GM21360 (cell line): ENCODE results near the gene SUSD6.

ENCODE experiments used
- ATAC-seq: cut with Tn5 transposase; IDR thresholded peaks from one replicate; pipeline ENCODE4 v1.9.1; 2021; ENCODE audit warnings: mild to moderate bottlenecking, moderate library complexity; ENCODE audit not compliant: unreplicated experiment

The SUSD6 gene

DNA sequence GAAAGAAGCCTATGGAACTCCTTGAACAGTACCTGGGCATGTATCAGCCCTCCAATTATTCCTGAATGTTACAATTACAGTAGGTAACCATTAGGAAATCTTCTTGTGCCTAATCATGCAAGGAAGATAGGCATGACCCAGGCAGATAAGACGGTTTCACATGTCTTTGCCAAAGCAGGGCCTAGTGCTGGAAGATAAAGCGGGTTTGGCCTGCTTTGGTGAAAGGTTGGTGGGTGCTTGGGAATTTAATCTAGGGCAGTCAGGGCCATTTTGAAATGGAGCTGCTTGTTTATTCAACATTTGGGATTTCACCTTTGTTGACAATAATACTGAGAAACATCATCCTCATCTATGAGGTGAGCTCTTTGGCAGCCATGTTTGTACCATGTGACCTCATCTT is 143.1 kb downstream of the SUSD6 start:
- ATAC-seq = no peak

DNA sequence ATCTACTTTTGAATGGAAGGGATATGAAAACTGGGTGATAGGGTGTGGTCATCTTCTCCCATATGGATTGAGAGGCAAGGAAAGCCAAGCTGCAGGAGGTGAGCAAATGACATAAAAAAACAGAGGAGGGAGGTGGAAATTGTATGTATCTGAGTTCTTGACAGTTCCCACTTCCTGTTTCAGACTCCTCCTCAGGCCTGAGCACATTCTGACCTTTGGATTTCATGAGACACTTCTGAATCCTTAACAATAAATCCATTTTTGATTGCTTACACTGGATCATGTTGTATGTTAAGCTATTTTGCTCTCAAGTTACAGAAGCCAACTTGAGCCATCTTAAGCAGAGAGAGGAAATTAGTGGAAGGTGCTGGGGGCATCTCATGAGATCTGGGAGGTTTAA is 143.9 kb downstream of the SUSD6 start:
- ATAC-seq = no peak

DNA sequence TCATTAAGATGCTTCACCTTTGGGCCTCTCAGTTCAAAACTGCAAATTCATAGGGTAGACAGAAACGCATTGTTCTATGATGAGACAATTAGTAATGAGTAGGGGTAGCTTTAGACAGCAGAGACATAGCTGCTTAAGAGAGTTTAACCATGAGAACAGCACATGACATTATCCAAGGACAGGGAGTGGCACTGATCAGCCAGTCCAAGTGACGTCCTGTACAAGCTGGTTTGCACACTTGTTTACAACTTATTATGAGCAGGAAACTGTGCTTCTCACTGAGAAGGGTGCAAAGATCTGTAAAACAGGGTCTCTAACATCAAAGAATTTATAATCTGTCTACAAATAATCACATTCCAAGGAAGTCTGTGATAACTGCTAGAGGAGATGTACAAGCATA is 144.4 kb downstream of the SUSD6 start:
- no peak for ATAC-seq

DNA sequence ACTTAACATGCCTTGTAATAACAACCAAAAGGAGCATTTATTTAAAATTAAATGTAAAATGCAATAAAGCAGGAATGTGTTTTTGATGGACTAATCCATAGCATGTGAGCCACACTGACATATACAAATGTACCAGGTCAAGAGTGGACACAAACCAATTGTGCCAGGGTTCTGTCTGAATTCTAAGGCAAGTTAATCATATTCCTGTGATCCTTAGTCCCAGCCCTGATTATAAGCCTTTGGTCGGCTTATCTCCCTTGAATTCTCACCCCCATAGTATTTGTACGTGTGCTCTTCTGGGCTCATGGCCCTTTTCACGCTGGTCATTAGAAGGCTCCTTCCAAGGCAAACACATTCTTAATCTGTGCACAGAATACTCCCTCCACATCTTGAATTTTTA is 144.9 kb downstream of the SUSD6 start:
- no peak for ATAC-seq

DNA sequence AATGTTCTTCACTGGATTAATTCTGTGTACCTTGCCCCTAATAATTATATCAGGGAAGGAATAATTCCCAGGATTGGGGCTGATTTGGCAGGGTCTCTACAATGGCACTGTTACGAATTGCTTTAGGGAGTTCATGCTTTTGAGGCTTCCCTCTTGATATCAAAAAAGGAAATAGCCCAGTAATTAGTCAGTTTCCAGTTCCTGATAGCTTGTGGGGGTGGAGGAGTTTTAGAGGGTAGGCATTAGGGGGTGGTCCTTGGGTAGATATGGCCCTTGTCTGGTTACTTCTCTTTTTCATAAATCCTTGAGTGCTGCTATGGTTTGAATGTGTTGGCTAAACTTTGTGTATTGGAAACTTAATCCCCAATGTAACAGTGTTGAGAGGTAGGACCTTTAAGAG is 149.4 kb downstream of the SUSD6 start:
- ATAC-seq = no peak

DNA sequence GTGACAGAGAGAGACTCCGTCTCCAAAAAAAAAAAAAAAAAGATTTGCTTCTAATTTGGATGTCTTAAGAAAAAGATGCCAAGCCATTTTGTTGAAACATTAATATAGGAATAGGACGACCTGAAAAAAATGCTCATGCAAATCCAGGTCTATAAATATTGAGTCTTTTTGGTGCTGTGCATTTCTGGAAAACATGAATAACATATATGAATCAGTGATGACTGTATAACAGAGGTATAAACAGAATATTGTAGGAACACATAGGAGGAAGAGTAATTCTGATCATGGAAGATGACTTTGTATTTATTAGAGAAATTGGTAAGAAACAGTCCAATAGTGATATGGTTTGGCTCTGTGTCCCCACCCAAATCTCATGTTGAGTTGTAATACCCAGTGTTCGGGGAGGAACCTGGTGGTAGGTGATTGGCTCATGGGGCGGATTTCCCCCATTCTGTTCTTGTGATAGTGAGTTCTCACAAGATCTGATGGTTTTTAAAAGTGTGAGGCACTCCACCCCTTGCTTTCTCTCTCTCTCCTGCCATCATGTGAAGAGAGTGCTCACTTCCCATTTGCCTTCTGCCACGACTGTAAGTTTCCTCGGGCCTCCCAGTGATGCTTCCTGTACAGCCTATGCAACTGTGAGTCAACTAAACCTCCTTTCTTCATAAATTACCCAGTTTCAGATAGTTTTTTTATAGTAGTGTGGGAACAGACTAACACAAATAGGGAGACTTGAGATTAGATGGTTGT is 152.5 kb downstream of the SUSD6 start:
- ATAC-seq = no peak
